A549 (cell line): ENCODE results near the gene IGSF3. TPM values are rescaled to one million over a fixed set of nuclear protein-coding genes. Genes with fewer than 3 reads are reported as not detected.

Experiments
- ATAC-seq, 2 experiments: fragments of 200-7000 bp in 1 of 2; fragments of >200 bp in 1 of 2; cut with Nextera tagmentation in 1 of 2; cut with Tn5 transposase in 1 of 2; 3 replicates each; pipeline versions ENCODE4 v1.8.0 to v1.9.1; 2018 to 2020; ENCODE audit warnings: mild to moderate bottlenecking in 1 of 2, moderate library complexity in 1 of 2
- CTCF ChIA-PET: fragments of 300-600 bp; sonication (Branson Sonifier 250); formaldehyde crosslinking; extraction: SDS; loops from one replicate; lab custom pipeline; 2021; ENCODE audit warnings: antibody characterized with exemption, inconsistent platforms; lab: Yijun Ruan, JAX
- POLR2A ChIA-PET: fragments of 350-600 bp; formaldehyde crosslinking; extraction: SDS; loops from one replicate; lab custom pipeline; 2021; ENCODE audit warnings: antibody characterized with exemption, inconsistent platforms; lab: Yijun Ruan, JAX
- DNase-seq, 2 experiments: peaks; one replicate each; pipeline versions ENCODE4 v3.0.0 to v3.0.0-alpha.2; 2011 to 2016; ENCODE audit warnings: low read depth in 1 of 2, low spot score in 1 of 2
- FAIRE-seq: peaks from 2 replicates; lab custom pipeline; 2011; peaks lifted over from hg19 to GRCh38; lab: Jason Lieb, UNC
- H3K27ac ChIP-seq, 2 experiments: fragments of >200 bp; sonication (Bioruptor Twin); formaldehyde crosslinking; 3 replicates each; pipeline ENCODE4 v1.5.1; 2016 to 2017
- H3K4me1 ChIP-seq: fragments of >200 bp; sonication (Bioruptor Twin); formaldehyde crosslinking; 3 replicates; pipeline ENCODE4 v1.6.1; 2016
- H3K4me2 ChIP-seq: fragments of >200 bp; sonication (Bioruptor Twin); formaldehyde crosslinking; 3 replicates; pipeline ENCODE4 v1.6.1; 2016
- H3K4me3 ChIP-seq: fragments of >200 bp; sonication (Bioruptor Twin); formaldehyde crosslinking; 3 replicates; pipeline ENCODE4 v1.5.1; 2016
- H3K9me3 ChIP-seq: fragments of >200 bp; sonication (Bioruptor Twin); formaldehyde crosslinking; 3 replicates; pipeline ENCODE4 v1.6.1; 2016
- BHLHE40 ChIP-seq: IDR thresholded peaks from 2 replicates; pipeline ENCODE4 v1.6.1; 2012; ENCODE audit warnings: low read depth, low read length, inconsistent platforms
- CBX8 ChIP-seq: fragments of 200-600 bp; sonication (generic); IDR thresholded peaks from 2 replicates; pipeline ENCODE4 v1.6.1; 2016
- CEBPB ChIP-seq, 2 experiments: fragments of >200 bp in 1 of 2; sonication (Bioruptor Twin) in 1 of 2; formaldehyde crosslinking in 1 of 2; IDR thresholded peaks; 2 replicates each; pipeline ENCODE4 v1.6.1; 2012 to 2016
- CHD4 ChIP-seq: fragments of 200-600 bp; sonication (generic); IDR thresholded peaks from 2 replicates; pipeline ENCODE4 v1.6.1; 2016; ENCODE audit warnings: antibody characterized with exemption, mild to moderate bottlenecking, borderline replicate concordance
- ELK1 ChIP-seq: fragments of 150-350 bp; IDR thresholded peaks from 2 replicates; pipeline ENCODE4 v1.6.1; 2014; ENCODE audit warnings: low read depth, mild to moderate bottlenecking, low read length
- EP300 ChIP-seq, 2 experiments: fragments of >200 bp; sonication (Bioruptor Twin); formaldehyde crosslinking; IDR thresholded peaks; 2 replicates in 1 of 2; 3 replicates in 1 of 2; pipeline ENCODE4 v1.6.1; 2016 to 2017
- FOSL2 ChIP-seq, 2 experiments: fragments of 450-650 bp in 1 of 2; fragments of >200 bp in 1 of 2; sonication (Bioruptor Twin) in 1 of 2; formaldehyde crosslinking; IDR thresholded peaks; 2 replicates each; pipeline versions ENCODE4 v1.5.0 to v1.6.1; 2016 to 2020; ENCODE audit warnings: mild to moderate bottlenecking in 1 of 2, moderate library complexity in 1 of 2
- HEYL ChIP-seq: fragments of 250-450 bp; sonication (Bioruptor Pico); IDR thresholded peaks from 2 replicates; pipeline ENCODE4 v1.8.0; 2021; ENCODE audit warnings: mild to moderate bottlenecking, moderate library complexity
- MAFK ChIP-seq: fragments of 450-650 bp; IDR thresholded peaks from 2 replicates; pipeline ENCODE4 v1.6.1; 2014; ENCODE audit not compliant: partially characterized antibody
- MAZ ChIP-seq: fragments of 150-350 bp; IDR thresholded peaks from 2 replicates; pipeline ENCODE4 v1.6.1; 2014; ENCODE audit warnings: antibody characterized with exemption, low read depth, low read length, borderline replicate concordance
- NR3C1 ChIP-seq: fragments of >200 bp; sonication (Bioruptor Twin); formaldehyde crosslinking; IDR thresholded peaks from 3 replicates; pipeline ENCODE4 v1.6.1; 2017
- PBX3 ChIP-seq: IDR thresholded peaks from 2 replicates; pipeline ENCODE4 v1.6.1; 2012
- PHF8 ChIP-seq: fragments of 200-600 bp; sonication (generic); IDR thresholded peaks from 2 replicates; pipeline ENCODE4 v1.6.1; 2016; ENCODE audit warnings: low read depth, mild to moderate bottlenecking, antibody characterized with exemption, moderate library complexity, borderline replicate concordance
- RCOR1 ChIP-seq: fragments of 150-350 bp; IDR thresholded peaks from 2 replicates; pipeline ENCODE4 v1.6.1; 2014; ENCODE audit warnings: antibody characterized with exemption, low read length, low read depth
- REST ChIP-seq: fragments of 200-600 bp; sonication (generic); IDR thresholded peaks from 2 replicates; pipeline ENCODE4 v1.6.1; 2016; ENCODE audit warnings: antibody characterized with exemption, mild to moderate bottlenecking, moderate library complexity
- RNF2 ChIP-seq: fragments of 200-600 bp; sonication (generic); IDR thresholded peaks from 2 replicates; pipeline ENCODE4 v1.6.1; 2016; ENCODE audit warnings: low read depth, mild to moderate bottlenecking, antibody characterized with exemption, moderate library complexity, borderline replicate concordance
- ZC3H11A ChIP-seq: fragments of 450-650 bp; IDR thresholded peaks from 2 replicates; pipeline ENCODE4 v1.6.1; 2014; ENCODE audit warnings: antibody characterized with exemption, mild to moderate bottlenecking
- WGBS: methylation state at CpG from one replicate; pipeline ENCODE4 v1.1.6; 2017; ENCODE audit errors: missing lambda C conversion rate; 5-methylcytosine and 5-hydroxymethylcytosine counted together
- polyA plus RNA-seq, 4 experiments: library from polyadenylated mRNA; depleted of rRNA in 3 of 4; stranded (reverse); fragments of >200 nt; fragmentation: RNase III in 1 of 4; extraction: RNeasy Plus Mini Kit Qiagen cat#74134 plus additional on column Dnase treatment in 1 of 4; gene quantifications; 2 replicates in 3 of 4; 3 replicates in 1 of 4; pipeline ENCODE4 v1.2.3, GENCODE V29; 2011 to 2017

IGSF3 gene
- polyA plus RNA-seq, 2 of the 4 experiments (the other 2 are of a cell fraction) = 18.5 to 21.9 TPM

- WGBS = 86% methylated on average over 2 of the region's 2 CpGs
- FAIRE-seq = no peak
- no peak overlapping the region for H3K4me2 ChIP-seq
- POLR2A ChIA-PET = no interaction called here
- H3K27ac ChIP-seq = no peak overlapping the region
- TF ChIP-seq FOSL2 (IDR thresholded peaks at IDR 0.05) = no peak
- no peak for TF ChIP-seq FOSL2 (CRISPR knock-in tag; IDR thresholded peaks at IDR 0.05)
- TF ChIP-seq, all 56 proteins: peak for 0
- ATAC-seq (no peak), DNase-seq (no peak)
- H3K9me3 ChIP-seq = no peaks in the 10 kb centered on the region
- no peaks in the 10 kb centered on the region for H3K4me1 ChIP-seq
- CTCF ChIA-PET = interaction anchor here (1.2 to 2.0 kb wide), 8 partner anchors 10 to 386 kb away, joined by 3 to 18 read pairs (median 4); no protein-coding TSS in a partner anchor
- no peak overlapping the region for H3K4me3 ChIP-seq
Measured at GRCh38 chr1:116671912-116672311, 4.4 kb upstream of the IGSF3 start.

- CTCF ChIA-PET = interaction anchor here (1.2 to 2.0 kb wide), 3 partner anchors 10 to 100 kb away, joined by 4 to 18 read pairs (median 4); no protein-coding TSS in a partner anchor
- TF ChIP-seq EP300 (IDR thresholded peaks at IDR 0.05) (no peak), MAZ (no peak), PBX3 (no peak), RNF2 (no peak), RCOR1 (no peak), NR3C1 (no peak), ELK1 (no peak), BHLHE40 (no peak), REST (no peak), CEBPB (IDR thresholded peaks at IDR 0.05) (no peak), MAFK (no peak), CHD4 (no peak), PHF8 (no peak), CBX8 (no peak), HEYL (no peak), ZC3H11A (no peak), FOSL2 (IDR thresholded peaks at IDR 0.05) (no peak), FOSL2 (CRISPR knock-in tag; IDR thresholded peaks at IDR 0.05) (no peak)
- DNase-seq = no peak
- no peak overlapping the region for H3K4me3 ChIP-seq
- peaks cover 6% of the 10 kb centered on the region; the same call in 1 of the 3 replicates for H3K4me1 ChIP-seq
- no peak for ATAC-seq
- no peak overlapping the region for H3K27ac ChIP-seq
- no peak for FAIRE-seq
- H3K9me3 ChIP-seq = no peaks in the 10 kb centered on the region
- WGBS = 69% methylated on average over 7 of the region's 7 CpGs
- POLR2A ChIA-PET = no interaction called here
- H3K4me2 ChIP-seq = no peak overlapping the region
Measured at GRCh38 chr1:116671072-116671760, 3.7 kb upstream of the IGSF3 start.
